Activated naive CD4-positive, alpha-beta T cell (primary cell): ENCODE data around the gene EXPH5.
A peak's percentile ranks its signal among the peaks of the same experiment; 100 is the strongest.
"Not testable (repeated sequence)": the region's sequence is repeated elsewhere in the genome, so short reads cannot be mapped to it uniquely, and the experiment has no call there.

ENCODE experiments used
- DNase-seq, 4 experiments: peaks; one replicate each; lab custom pipeline; 2025; lab: John Stamatoyannopoulos, UW

EXPH5 gene

GRCh38 chr11:108593214-108593922 lies at the start of gene EXPH5:
EXPH5 (minus strand) TSS chr11:108593768; CDS start chr11:108593536, 232 bp downstream.
- peak; percentile 41 to 78 (median 56) for DNase-seq

DNA sequence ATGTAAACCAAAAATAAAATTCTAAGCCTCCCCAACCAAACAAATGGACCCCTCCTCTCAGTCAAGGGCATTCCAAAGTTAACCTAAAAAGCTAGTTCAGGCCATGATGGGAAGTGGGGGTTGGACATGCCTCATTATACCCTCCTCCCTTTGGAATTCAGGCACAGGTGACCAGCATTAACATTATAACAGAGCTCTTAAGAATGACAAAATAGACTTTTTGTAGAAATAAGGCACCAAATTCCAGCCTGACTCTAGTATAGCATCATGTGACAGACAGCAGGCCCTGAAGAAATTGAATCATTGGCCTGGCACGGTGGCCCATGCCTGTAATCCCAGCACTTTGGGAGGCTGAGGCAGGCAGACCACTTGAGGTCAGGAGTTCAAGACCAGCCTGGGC lies 48.2 kb upstream of the EXPH5 start:
- DNase-seq = not testable (repeated sequence)

GRCh38 chr11:108639146-108639545 lies 45.6 kb upstream of the EXPH5 start:
- no peak for DNase-seq

GRCh38 chr11:108636222-108636621 lies 42.7 kb upstream of the EXPH5 start:
- no peak for DNase-seq

DNA sequence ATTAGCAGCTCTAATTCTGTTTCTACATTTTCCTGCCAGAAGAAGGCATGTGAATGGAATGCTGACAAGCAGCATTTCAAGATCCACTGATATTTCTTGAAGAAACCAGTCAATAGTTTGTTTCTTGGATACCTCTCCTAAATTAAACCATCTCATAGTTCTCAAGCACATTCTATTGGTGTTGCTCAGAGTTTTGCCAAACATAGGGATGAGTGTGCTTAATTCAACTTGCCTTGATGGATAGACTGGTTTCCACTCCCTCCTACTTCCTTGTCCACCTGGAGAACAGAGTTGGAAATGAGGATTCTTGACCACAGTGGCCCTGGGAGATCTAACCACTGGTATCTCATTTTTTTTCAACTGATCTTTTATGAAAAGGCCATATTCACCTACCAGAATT lies 41.5 kb upstream of the EXPH5 start:
- no peak for DNase-seq

- no peak for DNase-seq
Observed at GRCh38 chr11:108632041-108632704, 38.6 kb upstream of the EXPH5 start.

DNA sequence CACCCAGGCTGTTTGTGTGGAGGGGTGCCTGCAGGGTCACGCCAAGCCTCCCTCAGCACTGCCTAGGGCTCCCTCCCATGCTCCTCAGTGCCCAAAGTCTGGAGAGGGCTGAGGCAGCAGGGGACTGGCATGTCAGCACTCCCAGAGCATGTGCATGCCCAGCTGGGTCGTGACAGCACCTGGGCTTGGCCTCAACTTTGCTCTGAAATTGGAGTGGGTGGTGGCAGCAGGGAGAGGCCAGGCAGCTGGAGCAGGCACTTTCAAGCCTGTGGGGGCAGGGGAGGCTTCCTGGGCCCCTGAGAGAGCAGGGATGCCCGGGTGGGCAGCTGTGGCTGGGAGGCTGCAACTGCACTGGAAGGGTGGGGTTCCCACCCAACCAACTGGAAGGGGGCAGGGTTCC lies 35.7 kb upstream of the EXPH5 start:
- DNase-seq = no peak

DNA sequence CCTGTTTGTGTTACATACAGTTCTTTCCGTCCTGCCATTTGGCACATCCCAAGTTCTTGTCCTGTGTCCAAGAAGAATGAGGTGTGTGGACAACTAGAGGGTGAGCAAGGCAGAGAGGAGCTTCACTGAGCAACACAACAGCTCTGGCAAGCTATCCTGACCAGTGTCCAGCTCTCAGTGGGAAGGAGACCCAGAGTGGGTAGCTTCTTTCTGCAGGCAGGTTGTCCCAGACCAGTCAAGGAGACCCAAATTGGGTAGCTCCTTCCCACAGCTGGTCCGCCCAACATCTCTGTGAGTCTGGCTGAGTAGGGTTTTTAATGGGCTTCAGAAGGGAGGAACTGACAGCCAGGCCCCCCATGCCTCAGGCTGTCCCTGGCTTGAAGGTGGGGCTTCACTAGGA lies 35.2 kb upstream of the EXPH5 start:
- no peak for DNase-seq

DNA sequence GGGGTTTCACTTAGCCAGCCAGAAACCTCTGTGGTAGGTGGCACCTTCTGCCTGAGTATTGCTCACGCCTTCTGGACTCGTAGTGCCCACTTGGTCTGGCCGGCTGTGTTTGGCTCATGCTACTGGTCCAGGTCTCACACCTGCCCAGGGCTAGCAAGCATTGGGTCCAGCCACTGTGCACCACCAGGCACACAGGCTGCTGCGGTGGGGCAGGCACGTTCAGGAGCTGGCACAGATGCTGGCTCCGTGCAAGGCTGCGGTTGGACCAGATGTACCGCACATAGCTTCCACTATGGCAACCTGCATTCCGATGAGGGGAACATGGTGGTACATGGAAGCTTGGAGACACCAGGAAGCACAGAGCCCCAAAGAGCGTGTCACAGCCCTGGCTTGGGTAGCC lies 34.8 kb upstream of the EXPH5 start:
- DNase-seq = no peak

DNA sequence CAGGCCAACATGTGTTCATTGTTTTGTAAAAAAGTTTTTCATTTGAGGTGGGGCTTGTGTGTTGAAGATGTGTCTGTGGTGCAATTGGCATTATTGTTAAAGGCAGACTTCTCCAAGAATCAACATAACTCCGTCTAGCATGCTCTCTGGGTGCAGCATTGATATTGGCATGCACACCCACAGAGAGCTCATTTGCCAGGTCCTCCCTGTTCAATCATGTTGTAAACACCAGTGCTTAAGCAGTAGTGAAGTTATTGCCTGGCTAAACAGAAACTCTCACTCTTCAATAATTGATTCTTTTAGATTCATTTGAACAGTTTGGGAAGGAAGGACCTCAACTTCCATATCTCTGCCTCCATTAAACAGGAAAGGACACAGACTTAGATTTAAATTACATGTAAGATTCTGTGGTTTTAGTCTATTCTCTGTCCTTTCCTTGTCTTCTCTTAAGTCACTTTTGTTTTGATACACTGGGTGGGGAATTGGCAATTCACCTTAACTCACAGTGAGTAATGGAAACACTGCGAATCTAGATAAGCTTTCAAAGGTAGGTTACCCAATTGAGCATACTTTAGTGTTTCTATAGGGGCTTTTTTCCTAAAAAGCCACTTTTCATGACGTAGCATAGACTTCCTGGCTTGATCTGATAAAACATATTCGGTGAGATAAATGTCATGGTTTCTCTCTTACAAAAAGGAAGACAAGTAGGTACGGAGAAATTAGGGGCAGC lies 30.8 kb upstream of the EXPH5 start:
- DNase-seq = no peak

GRCh38 chr11:108622341-108622740 lies 28.8 kb upstream of the EXPH5 start:
- no peak for DNase-seq

GRCh38 chr11:108620958-108621772 lies 27.6 kb upstream of the EXPH5 start:
- DNase-seq = no peak

- no peak for DNase-seq
Observed at GRCh38 chr11:108618529-108618928, 25.0 kb upstream of the EXPH5 start.

DNA sequence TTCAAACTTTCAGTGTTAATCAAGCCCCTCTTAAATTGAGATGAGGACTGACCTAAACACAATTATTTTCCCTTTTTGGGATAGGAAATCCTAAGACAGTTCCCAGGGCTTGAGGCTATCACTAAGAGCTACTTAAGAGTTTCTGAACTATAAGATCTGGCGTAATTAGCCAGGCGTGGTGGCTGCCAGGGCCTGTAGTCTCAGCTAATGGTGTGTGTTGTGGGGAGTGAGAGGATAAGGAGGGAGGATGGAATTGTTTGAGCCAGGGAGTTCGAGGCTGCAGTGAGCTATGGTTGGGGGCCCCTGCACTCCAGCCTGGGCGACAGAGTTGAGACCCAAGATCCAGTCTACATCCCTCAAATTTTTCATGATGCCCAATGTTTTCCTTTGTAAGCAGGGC lies 23.5 kb upstream of the EXPH5 start:
- DNase-seq = no peak

DNA sequence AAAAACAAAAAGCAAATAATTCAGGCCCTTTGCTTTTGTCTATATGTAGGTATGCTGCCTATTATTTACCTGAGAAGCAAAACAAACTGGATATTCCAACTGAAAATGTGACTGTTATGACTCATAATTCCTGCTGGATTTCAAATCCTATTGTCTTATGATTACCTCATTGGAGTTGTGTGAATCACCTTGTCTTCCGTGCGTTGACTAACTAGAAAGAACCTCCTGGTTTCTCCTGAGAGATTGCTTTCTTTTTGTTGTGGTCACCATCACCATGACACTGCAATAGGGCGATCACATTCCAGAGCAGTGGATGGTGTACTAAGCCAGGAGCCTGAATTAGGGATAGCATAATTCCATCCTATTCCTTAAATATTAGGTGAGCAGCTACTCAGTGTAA lies 23.0 kb upstream of the EXPH5 start:
- DNase-seq = no peak

GRCh38 chr11:108614086-108614485 lies 20.5 kb upstream of the EXPH5 start:
- no peak for DNase-seq

DNA sequence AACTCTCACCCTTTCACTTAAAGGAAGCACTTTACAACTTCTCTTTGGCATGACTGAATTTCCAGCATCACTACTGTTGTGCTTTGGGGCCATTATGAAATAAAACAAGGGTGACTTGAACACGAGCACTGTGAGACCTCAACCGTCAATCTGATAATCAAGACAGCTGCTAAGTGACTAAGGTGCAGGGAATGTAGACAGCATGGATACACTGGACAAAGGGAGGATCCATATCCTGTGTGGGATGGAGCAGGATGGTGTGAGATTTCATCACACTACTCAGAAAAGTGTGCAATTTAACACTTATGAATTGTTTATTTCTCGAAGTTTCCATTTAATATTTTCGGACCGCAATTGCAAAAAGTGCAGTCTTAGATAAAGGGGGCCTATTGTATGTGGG lies 16.1 kb upstream of the EXPH5 start:
- no peak for DNase-seq

DNA sequence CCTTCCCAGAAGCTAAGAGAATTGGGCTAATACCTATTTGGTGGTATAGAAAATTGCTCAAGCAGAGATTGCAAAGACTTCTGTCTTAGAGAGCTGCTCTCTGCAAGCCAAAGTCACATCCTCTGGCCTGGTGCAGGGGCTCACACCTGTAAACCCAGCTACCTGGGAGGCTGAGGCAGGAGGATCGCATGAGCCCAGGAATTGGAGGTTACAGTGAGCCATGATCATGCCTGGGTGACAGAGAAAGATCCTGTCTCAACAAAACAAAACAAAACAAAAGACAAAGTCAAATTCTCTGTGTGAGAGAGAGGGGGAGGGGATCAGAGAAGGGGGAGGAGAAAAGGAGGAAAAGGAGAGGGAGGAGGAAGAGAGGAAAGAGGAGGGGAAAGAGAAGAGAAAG lies 15.0 kb upstream of the EXPH5 start:
- DNase-seq = no peak

DNA sequence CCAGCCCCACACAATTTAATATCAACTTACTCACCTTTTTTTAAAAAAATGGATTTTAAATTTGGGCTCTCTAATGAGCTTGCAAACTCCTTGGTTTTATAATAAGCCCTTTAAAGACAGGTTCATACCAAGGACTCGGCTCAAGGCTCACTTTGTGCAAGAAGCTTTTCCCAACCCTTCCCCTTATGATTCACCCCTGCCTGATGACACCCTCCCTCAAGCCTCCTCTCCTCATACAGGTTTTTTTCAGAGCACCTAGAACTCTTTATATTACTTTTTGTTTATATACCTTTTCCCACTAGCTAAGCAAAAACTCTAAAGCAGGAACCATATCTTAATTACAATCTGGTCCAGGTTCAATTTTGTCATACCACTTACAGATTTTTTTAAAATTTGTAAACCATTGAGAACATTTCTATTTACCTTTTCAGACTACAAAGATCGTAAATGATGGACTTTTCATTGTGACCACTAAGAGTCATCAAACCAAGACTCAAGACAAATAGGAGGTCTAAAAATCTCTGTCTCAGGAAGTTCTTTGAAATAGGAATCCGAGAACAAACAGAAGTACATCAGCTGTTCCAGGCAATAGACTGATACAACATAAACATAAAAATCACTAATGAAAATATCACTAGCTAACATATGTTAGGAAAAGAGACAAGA lies 13.1 kb upstream of the EXPH5 start:
- no peak for DNase-seq

GRCh38 chr11:108606070-108606469 lies 12.5 kb upstream of the EXPH5 start:
- no peak for DNase-seq

- DNase-seq = not testable (repeated sequence)
Observed at GRCh38 chr11:108602818-108603217, 9.2 kb upstream of the EXPH5 start.

DNA sequence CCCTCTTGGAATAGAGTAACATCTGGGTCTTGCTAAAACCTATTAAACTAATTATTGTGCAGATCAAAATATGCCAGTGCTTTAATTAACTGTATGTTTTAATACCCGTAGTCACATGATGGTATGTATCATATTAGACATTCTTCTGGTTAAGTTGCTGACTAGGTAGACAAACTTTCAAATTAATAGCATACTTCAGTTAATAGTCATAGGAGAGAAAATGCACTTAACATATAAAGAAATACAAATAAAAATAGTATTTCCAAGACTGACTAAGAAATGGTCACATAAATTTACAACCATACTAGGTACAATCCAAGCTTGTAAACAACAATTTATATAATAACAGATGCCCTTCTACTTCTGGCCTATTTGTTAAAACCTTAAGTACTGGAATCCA lies 7.6 kb upstream of the EXPH5 start:
- no peak for DNase-seq
